IMR-90 (cell line): ENCODE measurements around the gene AXIN1.

Experiments used
- MAZ ChIP-seq: IDR thresholded peaks from 2 replicates; pipeline ENCODE4 v1.6.1; 2012; ENCODE audit warnings: low read depth, mild to moderate bottlenecking, low read length, improper control_type of control experiment, moderate library complexity, borderline replicate concordance
- NFE2L2 ChIP-seq: fragments of 150-350 bp; IDR thresholded peaks from 2 replicates; pipeline ENCODE4 v1.6.1; 2016; ENCODE audit warnings: low read depth, mild to moderate bottlenecking, low read length
- POLR2A ChIP-seq: IDR thresholded peaks from 2 replicates; pipeline ENCODE4 v1.6.1; 2012; ENCODE audit warnings: mild to moderate bottlenecking, low read depth, low read length
- RCOR1 ChIP-seq: IDR thresholded peaks from 2 replicates; pipeline ENCODE4 v1.6.1; 2012; ENCODE audit warnings: mild to moderate bottlenecking, low read length, improper control_type of control experiment; ENCODE audit not compliant: insufficient replicate concordance
- TF ChIP-seq, protein P1 (sequence below): fragments of 150-350 bp; IDR thresholded peaks from 2 replicates; pipeline ENCODE4 v1.6.1; 2017; ENCODE audit warnings: mild to moderate bottlenecking, antibody characterized with exemption, low read length, low read depth
- TF ChIP-seq, protein P2 (sequence below): conservative IDR thresholded peaks from 2 replicates; pipeline ENCODE4 v1.5.1; 2012; ENCODE audit warnings: mild to moderate bottlenecking, low read depth, low read length, improper control_type of control experiment

DNA sequence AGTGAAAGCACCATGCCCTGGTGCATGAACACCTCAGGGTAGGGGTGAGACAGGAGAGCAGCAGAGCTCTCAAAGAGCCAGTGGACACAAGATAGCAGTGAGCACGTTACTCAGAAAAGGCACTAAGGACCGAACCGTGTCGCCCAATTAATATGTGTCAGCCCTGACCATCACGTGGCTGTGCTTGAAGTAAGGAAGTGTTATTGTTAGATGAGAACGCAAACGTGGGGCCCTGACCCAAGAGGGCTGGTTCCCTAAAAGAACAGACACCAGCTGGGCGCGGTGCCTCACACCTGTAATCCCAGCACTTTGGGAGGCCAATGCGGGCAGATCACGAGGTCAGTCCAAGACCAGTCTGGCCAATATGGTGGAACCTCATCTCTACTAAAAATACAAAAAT, 16.3 kb downstream of the AXIN1 start:
- TF ChIP-seq, protein P1, sequence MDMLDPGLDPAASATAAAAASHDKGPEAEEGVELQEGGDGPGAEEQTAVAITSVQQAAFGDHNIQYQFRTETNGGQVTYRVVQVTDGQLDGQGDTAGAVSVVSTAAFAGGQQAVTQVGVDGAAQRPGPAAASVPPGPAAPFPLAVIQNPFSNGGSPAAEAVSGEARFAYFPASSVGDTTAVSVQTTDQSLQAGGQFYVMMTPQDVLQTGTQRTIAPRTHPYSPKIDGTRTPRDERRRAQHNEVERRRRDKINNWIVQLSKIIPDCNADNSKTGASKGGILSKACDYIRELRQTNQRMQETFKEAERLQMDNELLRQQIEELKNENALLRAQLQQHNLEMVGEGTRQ, result no peak
- TF ChIP-seq, protein P2, sequence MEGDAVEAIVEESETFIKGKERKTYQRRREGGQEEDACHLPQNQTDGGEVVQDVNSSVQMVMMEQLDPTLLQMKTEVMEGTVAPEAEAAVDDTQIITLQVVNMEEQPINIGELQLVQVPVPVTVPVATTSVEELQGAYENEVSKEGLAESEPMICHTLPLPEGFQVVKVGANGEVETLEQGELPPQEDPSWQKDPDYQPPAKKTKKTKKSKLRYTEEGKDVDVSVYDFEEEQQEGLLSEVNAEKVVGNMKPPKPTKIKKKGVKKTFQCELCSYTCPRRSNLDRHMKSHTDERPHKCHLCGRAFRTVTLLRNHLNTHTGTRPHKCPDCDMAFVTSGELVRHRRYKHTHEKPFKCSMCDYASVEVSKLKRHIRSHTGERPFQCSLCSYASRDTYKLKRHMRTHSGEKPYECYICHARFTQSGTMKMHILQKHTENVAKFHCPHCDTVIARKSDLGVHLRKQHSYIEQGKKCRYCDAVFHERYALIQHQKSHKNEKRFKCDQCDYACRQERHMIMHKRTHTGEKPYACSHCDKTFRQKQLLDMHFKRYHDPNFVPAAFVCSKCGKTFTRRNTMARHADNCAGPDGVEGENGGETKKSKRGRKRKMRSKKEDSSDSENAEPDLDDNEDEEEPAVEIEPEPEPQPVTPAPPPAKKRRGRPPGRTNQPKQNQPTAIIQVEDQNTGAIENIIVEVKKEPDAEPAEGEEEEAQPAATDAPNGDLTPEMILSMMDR, result no peak
- TF ChIP-seq MAZ (no peak), RCOR1 (no peak), POLR2A (no peak), NFE2L2 (no peak)
